CD14-positive monocyte (primary cell): ENCODE data around the gene CD81. TPM values are rescaled to one million over a fixed set of nuclear protein-coding genes. Genes with fewer than 3 reads are reported as not detected.

ENCODE experiments used
- DNase-seq, 3 donors: peaks; one replicate each; pipeline ENCODE4 v3.0.0-alpha.2; 2011 to 2022
- H2AFZ ChIP-seq: 2 replicates; pipeline ENCODE4 v1.6.0; 2012; ENCODE audit warnings: mild to moderate bottlenecking, low read depth, low read length, inconsistent platforms; ENCODE audit not compliant: insufficient read depth, poor library complexity, severe bottlenecking
- H3K27ac ChIP-seq, 2 donors: 1 replicate in 1 of 2; 2 replicates in 1 of 2; pipeline ENCODE4 v1.5.1; 2012 to 2013; ENCODE audit warnings: low read length in 2 of 2, control low read depth in 1 of 2, inconsistent platforms in 1 of 2, low read depth in 1 of 2, mild to moderate bottlenecking in 1 of 2
- H3K27me3 ChIP-seq, 2 donors: one replicate each; pipeline versions ENCODE4 v1.6.0 to v1.6.1; 2011 to 2013; ENCODE audit warnings: low read length in 2 of 2; ENCODE audit not compliant: control insufficient read depth in 2 of 2, insufficient read depth in 2 of 2
- H3K36me3 ChIP-seq, 2 donors: replicated peaks in 1 of 2; 1 replicate in 1 of 2; 2 replicates in 1 of 2; pipeline versions ENCODE4 v1.5.1 to v1.6.1; 2012 to 2013; ENCODE audit warnings: low read length in 2 of 2, control low read depth in 1 of 2, inconsistent platforms in 1 of 2, mild to moderate bottlenecking in 1 of 2; ENCODE audit not compliant: insufficient read depth in 2 of 2, control insufficient read depth in 1 of 2
- H3K4me1 ChIP-seq, 2 donors: 1 replicate in 1 of 2; 2 replicates in 1 of 2; pipeline versions ENCODE4 v1.5.1 to v1.6.1; 2012 to 2013; ENCODE audit warnings: low read length in 2 of 2, control low read depth in 1 of 2, inconsistent platforms in 1 of 2, mild to moderate bottlenecking in 1 of 2, moderate library complexity in 1 of 2; ENCODE audit not compliant: insufficient read depth in 2 of 2, control insufficient read depth in 1 of 2
- H3K4me2 ChIP-seq: replicated peaks from 2 replicates; pipeline ENCODE3; 2012; ENCODE audit warnings: low read length, moderate library complexity, mild to moderate bottlenecking; ENCODE audit not compliant: poor library complexity, severe bottlenecking; ENCODE audit errors: extremely low read depth
- H3K4me3 ChIP-seq, 3 experiments: fragments of 200-600 bp in 1 of 3; sonication (generic) in 1 of 3; replicated peaks in 1 of 3; 1 replicate in 2 of 3; 2 replicates in 1 of 3; pipeline ENCODE4 v1.5.1; 2011 to 2013; ENCODE audit warnings: low read length in 3 of 3, mild to moderate bottlenecking in 3 of 3, control low read depth in 2 of 3, low read depth in 2 of 3, inconsistent platforms in 1 of 3, moderate library complexity in 1 of 3
- H3K79me2 ChIP-seq: 2 replicates; pipeline ENCODE4 v1.6.0; 2012; ENCODE audit warnings: mild to moderate bottlenecking, control low read depth, inconsistent platforms, low read length, moderate library complexity; ENCODE audit not compliant: insufficient read depth
- H3K9ac ChIP-seq: 2 replicates; pipeline ENCODE4 v1.6.0; 2017; ENCODE audit warnings: low read length, mild to moderate bottlenecking; ENCODE audit not compliant: insufficient read depth, poor library complexity, severe bottlenecking
- H3K9me3 ChIP-seq, 2 donors: replicated peaks in 1 of 2; 1 replicate in 1 of 2; 2 replicates in 1 of 2; pipeline versions ENCODE4 v1.5.1 to v1.6.1; 2012 to 2013; ENCODE audit warnings: low read length in 2 of 2, control low read depth in 1 of 2; ENCODE audit not compliant: control insufficient read depth in 1 of 2, insufficient read depth in 1 of 2
- H4K20me1 ChIP-seq: 2 replicates; pipeline ENCODE4 v1.6.0; 2012; ENCODE audit warnings: mild to moderate bottlenecking, low read length, control low read depth, moderate library complexity; ENCODE audit not compliant: insufficient read depth
- H3K27ac Mint-ChIP-seq, 7 donors: one replicate each; pipeline ENCODE4 v1.8.0; 2020; ENCODE audit warnings: mild to moderate bottlenecking in 7 of 7, mixed read lengths in 7 of 7, moderate library complexity in 6 of 7, inconsistent platforms in 2 of 7
- H3K27me3 Mint-ChIP-seq, 3 donors: one replicate each; pipeline ENCODE4 v1.8.0; 2021 to 2022; ENCODE audit warnings: low read depth in 3 of 3, mild to moderate bottlenecking in 3 of 3, mixed read lengths in 3 of 3, moderate library complexity in 3 of 3, inconsistent platforms in 1 of 3
- H3K36me3 Mint-ChIP-seq, 2 donors: one replicate each; pipeline ENCODE4 v1.8.0; 2020; ENCODE audit warnings: mixed read lengths in 2 of 2, inconsistent platforms in 1 of 2, mild to moderate bottlenecking in 1 of 2
- H3K4me1 Mint-ChIP-seq: one replicate; pipeline ENCODE4 v1.8.0; 2020; ENCODE audit warnings: mild to moderate bottlenecking, mixed read lengths
- H3K4me3 Mint-ChIP-seq, 2 donors: one replicate each; pipeline ENCODE4 v1.8.0; 2020; ENCODE audit warnings: mild to moderate bottlenecking in 2 of 2, mixed read lengths in 2 of 2, moderate library complexity in 1 of 2
- H3K9me3 Mint-ChIP-seq, 7 donors: one replicate each; pipeline ENCODE4 v1.8.0; 2020 to 2022; ENCODE audit warnings: mixed read lengths in 7 of 7, mild to moderate bottlenecking in 6 of 7, moderate library complexity in 6 of 7, inconsistent platforms in 2 of 7
- WGBS: methylation state at CpG from one replicate; pipeline ENCODE4 v1.1.5; 2013; ENCODE audit warnings: missing lambda C conversion rate; ENCODE audit not compliant: insufficient coverage; 5-methylcytosine and 5-hydroxymethylcytosine counted together
- intact Hi-C, 2 donors: fragments of 100-400 bp; cut with micrococcal nuclease; formaldehyde crosslinking; loops; one replicate each; pipeline versions ENCODE4 v1.15.0 to v1.15.1; 2023
- polyA plus RNA-seq, 3 donors: library from polyadenylated mRNA; depleted of rRNA in 1 of 3; unstranded in 2 of 3; stranded (reverse) in 1 of 3; fragments of 300-500 nt in 2 of 3; fragments of >200 nt in 1 of 3; fragmentation: Illumina TruSeq in 2 of 3; gene quantifications; 1 replicate in 2 of 3; 2 replicates in 1 of 3; pipeline ENCODE4 v1.2.3, GENCODE V29; 2012 to 2021
- TF ChIP-seq, protein P1 (sequence below): fragments of 200-600 bp; IDR thresholded peaks from one replicate; pipeline ENCODE4 v1.8.0; 2022; ENCODE audit warnings: antibody characterized with exemption, mild to moderate bottlenecking

The CD81 gene
- polyA plus RNA-seq, 3 donors = 3.2 to 74.9 (median 12.3) TPM

DNA sequence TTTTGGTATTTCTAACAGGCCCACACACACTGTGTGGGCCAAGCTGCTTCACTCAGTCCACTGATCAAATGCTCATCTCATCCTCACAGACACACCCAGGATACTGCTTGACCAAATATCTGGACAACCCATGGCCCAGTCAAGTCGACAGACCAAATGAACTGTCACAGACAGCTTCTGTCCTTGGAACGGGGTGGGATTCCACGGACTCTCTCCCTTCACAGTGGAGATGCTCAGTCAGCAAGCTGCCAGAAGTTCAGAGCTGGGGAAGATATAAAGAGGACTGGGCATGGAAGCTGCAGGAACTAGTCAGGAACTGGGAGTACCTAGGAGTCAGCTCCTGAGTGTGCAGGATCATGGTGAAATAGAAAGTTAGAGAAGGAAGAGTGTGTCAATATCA, 34.6 kb upstream of the CD81 start:
- Histone ChIP-seq H3K9ac (no peak overlapping the region), H3K4me1 (no peaks in the 10 kb centered on the region), H2AFZ (no peak overlapping the region), H3K36me3 (no peaks in the 10 kb centered on the region), H3K27ac (no peak overlapping the region), H3K27me3 (no peaks in the 10 kb centered on the region), H3K4me2 (no peak overlapping the region), H3K79me2 (no peaks in the 10 kb centered on the region), H3K4me3 (no peak overlapping the region), H3K9me3 (peaks cover 8 to 40% of the 10 kb centered on the region in 2 donors), H4K20me1 (no peaks in the 10 kb centered on the region)
- H3K4me3 Mint-ChIP-seq = peak overlapping the region in 1 of 2 donors; percentile 37
- peaks cover 21 to 40% (median 30%) of the 10 kb centered on the region in 7 donors for H3K9me3 Mint-ChIP-seq
- no peaks in the 10 kb centered on the region for H3K36me3 Mint-ChIP-seq
- TF ChIP-seq, protein P1, sequence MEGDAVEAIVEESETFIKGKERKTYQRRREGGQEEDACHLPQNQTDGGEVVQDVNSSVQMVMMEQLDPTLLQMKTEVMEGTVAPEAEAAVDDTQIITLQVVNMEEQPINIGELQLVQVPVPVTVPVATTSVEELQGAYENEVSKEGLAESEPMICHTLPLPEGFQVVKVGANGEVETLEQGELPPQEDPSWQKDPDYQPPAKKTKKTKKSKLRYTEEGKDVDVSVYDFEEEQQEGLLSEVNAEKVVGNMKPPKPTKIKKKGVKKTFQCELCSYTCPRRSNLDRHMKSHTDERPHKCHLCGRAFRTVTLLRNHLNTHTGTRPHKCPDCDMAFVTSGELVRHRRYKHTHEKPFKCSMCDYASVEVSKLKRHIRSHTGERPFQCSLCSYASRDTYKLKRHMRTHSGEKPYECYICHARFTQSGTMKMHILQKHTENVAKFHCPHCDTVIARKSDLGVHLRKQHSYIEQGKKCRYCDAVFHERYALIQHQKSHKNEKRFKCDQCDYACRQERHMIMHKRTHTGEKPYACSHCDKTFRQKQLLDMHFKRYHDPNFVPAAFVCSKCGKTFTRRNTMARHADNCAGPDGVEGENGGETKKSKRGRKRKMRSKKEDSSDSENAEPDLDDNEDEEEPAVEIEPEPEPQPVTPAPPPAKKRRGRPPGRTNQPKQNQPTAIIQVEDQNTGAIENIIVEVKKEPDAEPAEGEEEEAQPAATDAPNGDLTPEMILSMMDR = no peak
- H3K27ac Mint-ChIP-seq = no peak overlapping the region
- intact Hi-C loops = no loop called here
- no peak for DNase-seq
- peaks cover 2% of the 10 kb centered on the region for H3K4me1 Mint-ChIP-seq
- 86% methylated on average over 3 of the region's 3 CpGs for WGBS
- H3K27me3 Mint-ChIP-seq = peaks cover 8 to 35% (median 29%) of the 10 kb centered on the region in 3 donors

DNA sequence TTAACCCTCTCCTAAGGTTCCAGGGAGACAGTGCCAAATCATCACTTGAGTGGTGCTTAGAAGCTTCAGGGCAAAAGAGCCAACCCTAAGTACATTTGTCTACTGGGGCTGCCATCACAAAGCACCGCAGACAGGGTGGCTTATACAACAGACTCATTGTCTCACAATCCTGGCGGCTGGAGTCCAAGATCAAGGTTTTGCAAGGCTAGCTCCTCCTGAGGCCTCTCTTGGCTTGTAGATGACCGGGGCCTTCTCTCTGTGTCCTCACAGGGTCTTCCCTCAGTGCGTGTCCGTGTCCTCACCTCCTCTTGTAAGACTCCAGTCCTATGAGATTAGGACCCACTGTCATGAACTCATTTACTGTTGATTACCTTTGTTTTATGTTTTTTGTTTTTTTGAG, 34.1 kb upstream of the CD81 start:
- no peak overlapping the region for H3K27ac ChIP-seq

More for the DNA sequence above, 34.1 kb upstream of the CD81 start:
- Histone ChIP-seq H3K36me3 (no peaks in the 10 kb centered on the region), H4K20me1 (no peaks in the 10 kb centered on the region), H3K9me3 (peaks cover 8 to 40% of the 10 kb centered on the region in 2 donors), H2AFZ (no peak overlapping the region), H3K27me3 (no peaks in the 10 kb centered on the region), H3K4me2 (no peak overlapping the region), H3K9ac (no peak overlapping the region), H3K79me2 (no peaks in the 10 kb centered on the region), H3K4me3 (no peak overlapping the region), H3K4me1 (no peaks in the 10 kb centered on the region)
- H3K4me3 Mint-ChIP-seq = no peak overlapping the region
- peaks cover 21 to 42% (median 30%) of the 10 kb centered on the region in 7 donors for H3K9me3 Mint-ChIP-seq
- H3K36me3 Mint-ChIP-seq = no peaks in the 10 kb centered on the region
- WGBS = 95% methylated on average over 4 of the region's 5 CpGs
- H3K4me1 Mint-ChIP-seq = peaks cover 2% of the 10 kb centered on the region
- DNase-seq = no peak
- intact Hi-C loops = no loop called here
- no peak overlapping the region for H3K27ac Mint-ChIP-seq
- TF ChIP-seq, protein P1 = no peak
- peaks cover 9 to 32% (median 27%) of the 10 kb centered on the region in 3 donors for H3K27me3 Mint-ChIP-seq
